A673 (cell line): ENCODE data around the gene CEP72.

ENCODE experiments used
- EZH2 ChIP-seq: fragments of 200-600 bp; sonication (generic); IDR thresholded peaks from 2 replicates; pipeline ENCODE4 v1.6.1; 2017; ENCODE audit warnings: borderline replicate concordance, low read depth, mild to moderate bottlenecking, mixed read lengths, antibody characterized with exemption, low read length; ENCODE audit not compliant: poor library complexity, severe bottlenecking
- TF ChIP-seq, protein P1 (sequence below): fragments of 300-800, 200-600 bp; sonication (generic); conservative IDR thresholded peaks from 2 replicates; pipeline ENCODE4 v1.5.1; 2017; ENCODE audit warnings: low read depth, mild to moderate bottlenecking, antibody characterized with exemption, low read length, moderate library complexity, mixed read lengths

DNA sequence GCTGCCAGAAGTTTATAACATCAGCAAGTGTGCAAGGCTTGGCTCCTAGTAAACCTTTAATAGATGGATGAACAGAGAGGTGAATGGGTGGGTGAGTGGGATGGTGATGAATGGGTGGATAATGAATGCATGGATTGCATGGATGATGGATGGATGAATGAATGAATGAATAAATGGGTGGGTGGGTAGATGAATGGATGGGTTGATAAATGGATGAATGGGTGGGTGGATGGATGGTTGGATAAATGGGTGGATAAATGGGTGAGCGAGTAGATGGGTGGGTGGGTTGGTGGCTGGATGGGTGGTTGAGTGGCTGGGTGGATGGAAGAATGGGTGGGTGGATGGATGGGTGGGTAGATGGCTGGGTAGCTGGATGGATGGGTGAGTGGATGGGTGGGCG lies 28.5 kb upstream of the CEP72 start:
- TF ChIP-seq, protein P1, sequence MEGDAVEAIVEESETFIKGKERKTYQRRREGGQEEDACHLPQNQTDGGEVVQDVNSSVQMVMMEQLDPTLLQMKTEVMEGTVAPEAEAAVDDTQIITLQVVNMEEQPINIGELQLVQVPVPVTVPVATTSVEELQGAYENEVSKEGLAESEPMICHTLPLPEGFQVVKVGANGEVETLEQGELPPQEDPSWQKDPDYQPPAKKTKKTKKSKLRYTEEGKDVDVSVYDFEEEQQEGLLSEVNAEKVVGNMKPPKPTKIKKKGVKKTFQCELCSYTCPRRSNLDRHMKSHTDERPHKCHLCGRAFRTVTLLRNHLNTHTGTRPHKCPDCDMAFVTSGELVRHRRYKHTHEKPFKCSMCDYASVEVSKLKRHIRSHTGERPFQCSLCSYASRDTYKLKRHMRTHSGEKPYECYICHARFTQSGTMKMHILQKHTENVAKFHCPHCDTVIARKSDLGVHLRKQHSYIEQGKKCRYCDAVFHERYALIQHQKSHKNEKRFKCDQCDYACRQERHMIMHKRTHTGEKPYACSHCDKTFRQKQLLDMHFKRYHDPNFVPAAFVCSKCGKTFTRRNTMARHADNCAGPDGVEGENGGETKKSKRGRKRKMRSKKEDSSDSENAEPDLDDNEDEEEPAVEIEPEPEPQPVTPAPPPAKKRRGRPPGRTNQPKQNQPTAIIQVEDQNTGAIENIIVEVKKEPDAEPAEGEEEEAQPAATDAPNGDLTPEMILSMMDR = no peak
- TF ChIP-seq EZH2 = no peak
